GM12878 (cell line): ENCODE data around the gene EFNA1. TPM values are rescaled to one million over a fixed set of nuclear protein-coding genes. Genes with fewer than 3 reads are reported as not detected.

Experiments
- E4F1 ChIP-seq: fragments of 450-650 bp; IDR thresholded peaks from 2 replicates; pipeline ENCODE4 v1.6.1; 2018; ENCODE audit warnings: borderline replicate concordance, mild to moderate bottlenecking; ENCODE audit not compliant: partially characterized antibody
- FOXK2 ChIP-seq: fragments of 450-650 bp; IDR thresholded peaks from 2 replicates; pipeline ENCODE4 v1.6.1; 2017; ENCODE audit warnings: mild to moderate bottlenecking, moderate library complexity
- HSF1 ChIP-seq: fragments of 150-350 bp; IDR thresholded peaks from 2 replicates; pipeline ENCODE4 v1.6.1; 2014; ENCODE audit warnings: mild to moderate bottlenecking, low read depth, low read length
- IKZF1 ChIP-seq: fragments of 450-650 bp; conservative IDR thresholded peaks from 2 replicates; pipeline ENCODE4 v1.6.1; 2017; ENCODE audit warnings: antibody characterized with exemption, mild to moderate bottlenecking
- SKIL ChIP-seq: fragments of 450-650 bp; IDR thresholded peaks from 2 replicates; pipeline ENCODE4 v1.6.1; 2017; ENCODE audit warnings: mild to moderate bottlenecking, low read depth, inconsistent platforms; ENCODE audit not compliant: poor library complexity, severe bottlenecking
- STAT3 ChIP-seq: IDR thresholded peaks from 2 replicates; pipeline ENCODE4 v1.6.1; 2011; ENCODE audit warnings: low read depth, low read length, improper control_type of control experiment
- ZNF687 ChIP-seq: fragments of 450-650 bp; IDR thresholded peaks from 2 replicates; pipeline ENCODE4 v1.6.1; 2017; ENCODE audit warnings: mild to moderate bottlenecking, moderate library complexity
- polyA plus RNA-seq, 11 experiments: library from polyadenylated mRNA; depleted of rRNA in 4 of 11; unstranded in 6 of 11; stranded (reverse) in 5 of 11; fragments of >200 nt; fragmentation: Nextera tagmentation in 4 of 11; fragmentation: Illumina TruSeq in 1 of 11; extraction: Ambion mirVana in 4 of 11; extraction: Trizol in 1 of 11; gene quantifications; 1 replicate in 1 of 11; 2 replicates in 10 of 11; pipeline versions ENCODE4 v1.2.1 to v1.2.3, GENCODE V29; 2011 to 2016; ENCODE audit warnings: inconsistent platforms in 2 of 11, missing spikeins in 2 of 11, low read depth in 1 of 11
- total RNA-seq, 4 experiments: library from RNA; depleted of rRNA in 3 of 4; stranded (reverse); fragments of >200 nt in 3 of 4; fragmentation: Illumina TruSeq in 1 of 4; extraction: Trizol in 1 of 4; gene quantifications; 2 replicates each; pipeline versions ENCODE4 v1.2.1 to v1.2.3, GENCODE V29; 2013 to 2021

The EFNA1 gene
- total and polyA plus RNA-seq, 10 of the 15 experiments (the other 5 are each of a cell fraction or from before 2014, with no cell fraction given), result 0.13 to 7.5 (median 0.28) TPM; not detected in 5

GRCh38 chr1:155120253-155120652 lies 7.4 kb upstream of the EFNA1 start (continued):
- TF ChIP-seq SKIL (no peak), HSF1 (no peak), FOXK2 (no peak), ZNF687 (no peak), STAT3 (no peak), IKZF1 (no peak), E4F1 (no peak)
